CD4-positive, alpha-beta T cell treated with Interferon gamma for 1 hour (primary cell): ENCODE measurements around the gene RBMY1B.
"Not testable (repeated sequence)": the region's sequence is repeated elsewhere in the genome, so short reads cannot be mapped to it uniquely, and the experiment has no call there.

Experiments used
- DNase-seq: peaks from one replicate; pipeline ENCODE4 v3.0.0-alpha.2; 2020

The RBMY1B gene

DNA sequence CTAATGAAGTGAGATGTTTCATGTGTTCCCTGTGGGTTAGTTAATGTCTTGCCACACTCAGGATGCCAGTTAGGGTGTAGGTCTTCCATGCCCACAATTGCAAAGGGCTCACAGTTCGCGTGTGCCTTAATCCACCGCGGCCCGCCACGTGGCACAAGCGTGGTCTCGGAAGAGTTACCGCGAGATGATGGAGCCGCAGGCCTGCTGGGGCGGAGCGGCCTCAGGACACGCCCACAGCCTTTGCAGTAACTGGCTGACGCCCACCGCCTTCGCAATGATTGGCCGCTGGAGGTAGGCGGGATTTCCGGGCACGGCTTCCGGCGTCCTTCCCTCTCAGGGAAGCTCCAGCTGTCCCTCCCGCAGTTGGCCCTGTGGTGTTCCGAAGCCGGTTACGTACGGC lies at the start of gene RBMY1B:
Gene RBMY1B (plus strand): TSS at position 301 of the 400 bp plus-strand sequence. CDS start 2,013 bp downstream, outside the sequence.
- DNase-seq = not testable (repeated sequence)

DNA sequence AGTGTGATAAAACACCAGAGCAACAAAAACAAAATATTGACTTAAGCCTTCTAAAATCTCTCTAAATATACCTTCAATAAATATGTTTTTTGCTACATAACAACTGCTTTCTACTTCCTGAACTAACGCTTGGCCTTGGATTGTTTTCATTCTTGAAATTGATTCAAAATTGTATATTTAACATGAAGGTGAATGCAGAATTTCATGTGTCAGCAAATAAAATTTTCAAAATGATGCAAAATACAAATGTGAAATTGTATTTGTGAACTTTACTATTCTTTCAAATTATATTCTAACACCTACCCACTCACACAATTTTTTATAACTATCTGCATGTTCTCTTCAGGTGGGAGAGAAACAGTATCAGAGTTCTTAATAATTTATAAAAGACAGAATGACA lies 48.2 kb upstream of the RBMY1B start:
- not testable (repeated sequence) for DNase-seq

DNA sequence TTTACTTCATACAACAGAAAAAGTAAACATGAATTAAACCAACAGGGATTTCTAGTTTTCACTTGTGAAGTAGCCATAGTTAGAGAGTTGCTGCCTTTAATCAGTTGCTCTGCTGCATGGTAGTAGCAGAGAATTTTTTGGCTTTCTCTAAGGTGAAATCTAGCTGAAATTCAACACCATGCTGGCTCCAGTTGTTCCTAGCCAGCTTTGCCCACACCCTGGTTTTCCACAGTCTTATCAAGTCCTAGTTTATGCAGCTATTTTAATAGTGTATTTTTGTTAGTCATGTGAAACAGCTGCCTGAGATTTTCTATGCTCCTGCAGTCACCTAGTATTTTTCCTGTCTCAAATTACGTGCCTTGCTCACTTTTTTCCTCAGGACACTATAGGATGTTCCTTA lies 28.2 kb upstream of the RBMY1B start:
- DNase-seq = no peak

DNA sequence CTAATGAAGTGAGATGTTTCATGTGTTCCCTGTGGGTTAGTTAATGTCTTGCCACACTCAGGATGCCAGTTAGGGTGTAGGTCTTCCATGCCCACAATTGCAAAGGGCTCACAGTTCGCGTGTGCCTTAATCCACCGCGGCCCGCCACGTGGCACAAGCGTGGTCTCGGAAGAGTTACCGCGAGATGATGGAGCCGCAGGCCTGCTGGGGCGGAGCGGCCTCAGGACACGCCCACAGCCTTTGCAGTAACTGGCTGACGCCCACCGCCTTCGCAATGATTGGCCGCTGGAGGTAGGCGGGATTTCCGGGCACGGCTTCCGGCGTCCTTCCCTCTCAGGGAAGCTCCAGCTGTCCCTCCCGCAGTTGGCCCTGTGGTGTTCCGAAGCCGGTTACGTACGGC lies 23.4 kb downstream of the RBMY1B start, which contains the start of gene RBMY1A1:
Gene RBMY1A1 (plus strand): TSS at position 301 of the 400 bp plus-strand sequence. CDS start 2,013 bp downstream, outside the sequence.
- not testable (repeated sequence) for DNase-seq

DNA sequence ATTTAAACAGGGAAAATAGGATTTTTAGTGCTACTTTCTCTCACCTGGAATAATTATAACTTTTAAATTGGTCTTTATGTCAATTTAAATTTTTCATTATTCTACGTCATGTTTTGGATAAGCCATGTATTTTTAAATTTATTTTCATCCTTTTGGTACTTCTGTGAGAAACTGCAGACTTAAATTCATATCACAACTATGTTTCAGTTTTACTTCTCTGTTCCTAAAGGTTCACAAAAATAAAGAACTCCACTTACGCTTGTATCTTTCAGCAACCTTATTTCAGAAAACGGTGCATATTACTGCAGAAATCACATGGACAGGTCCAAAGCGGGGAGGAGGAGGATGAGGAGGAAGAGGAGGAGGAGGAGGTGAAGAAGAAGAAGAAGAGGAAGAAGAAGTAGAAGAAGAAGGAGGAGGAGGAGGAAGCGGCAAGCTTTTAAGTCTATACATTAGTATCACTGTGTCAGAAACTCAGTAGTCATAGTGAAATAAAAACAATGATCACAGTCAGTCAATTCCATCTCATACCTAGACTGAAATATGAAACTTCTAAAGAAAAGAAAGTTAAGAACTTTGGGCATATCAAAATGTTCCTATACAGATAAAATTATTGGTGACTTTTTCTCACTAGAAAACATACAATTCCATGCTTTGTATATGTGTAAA lies 48.3 kb downstream of the RBMY1B start:
- DNase-seq = not testable (repeated sequence)
